ENCODE measurements around the gene CBARP.
A peak's percentile ranks its signal among the peaks of the same experiment; 100 is the strongest.

Gene CBARP

GRCh38 chr19:1264801-1265614 lies 27.2 kb upstream of the CBARP start:
- no peak for DNase-seq

GRCh38 chr19:1263188-1263587 lies 25.4 kb upstream of the CBARP start:
- no peak for DNase-seq

- DNase-seq, result no peak
Measured at GRCh38 chr19:1262623-1263123, 24.9 kb upstream of the CBARP start.

GRCh38 chr19:1261798-1262622 lies 24.2 kb upstream of the CBARP start:
- DNase-seq, result no peak

GRCh38 chr19:1261538-1261797 lies 23.7 kb upstream of the CBARP start:
- DNase-seq, result peak; percentile 28

GRCh38 chr19:1260749-1261537 lies 23.1 kb upstream of the CBARP start:
- peak; percentile 94 for DNase-seq

GRCh38 chr19:1259876-1260748 lies 22.3 kb upstream of the CBARP start:
- peak; percentile 53 for DNase-seq

- peak; percentile 74 for DNase-seq
Measured at GRCh38 chr19:1259206-1259875, 21.5 kb upstream of the CBARP start.

- DNase-seq, result peak; percentile 54
Measured at GRCh38 chr19:1258707-1259205, 21.0 kb upstream of the CBARP start.

- DNase-seq, result no peak
Measured at GRCh38 chr19:1258163-1258492, 20.3 kb upstream of the CBARP start.

- DNase-seq, result no peak
Measured at GRCh38 chr19:1257475-1258162, 19.8 kb upstream of the CBARP start.

- DNase-seq, result no peak
Measured at GRCh38 chr19:1256646-1257474, 19.1 kb upstream of the CBARP start.

- DNase-seq, result no peak
Measured at GRCh38 chr19:1255186-1256161, 17.7 kb upstream of the CBARP start.

- DNase-seq, result no peak
Measured at GRCh38 chr19:1254530-1255185, 16.9 kb upstream of the CBARP start.

- DNase-seq, result no peak
Measured at GRCh38 chr19:1254081-1254527, 16.3 kb upstream of the CBARP start.

GRCh38 chr19:1253514-1254080 lies 15.8 kb upstream of the CBARP start:
- peak; percentile 87 for DNase-seq

- peak; percentile 87 for DNase-seq
Measured at GRCh38 chr19:1252821-1253513, 15.2 kb upstream of the CBARP start.
